ENCODE measurements around the gene BMPR1B.

Gene BMPR1B

GRCh38 chr4:95105983-95106382 lies 348.2 kb downstream of the BMPR1B start:
- no peak for DNase-seq
- Histone ChIP-seq H3K4me3 (ENCODE audit: low read depth, low read length) (no peak overlapping the region), H3K27ac (no peak overlapping the region), H3K36me3 (replicated peaks) (no peaks in the 10 kb centered on the region), H3K27me3 (replicated peaks) (no peaks in the 10 kb centered on the region)
- no peak for TF ChIP-seq CTCF (IDR thresholded peaks at IDR 0.05; ENCODE audit: low read depth, low read length, missing control alignments)
- in situ Hi-C loops (cut with HindIII; ENCODE audit: low pct_ligation_motif_present, low sequenced_read_pairs), result loop anchor here (25.0 kb wide), 1 partner anchor 469 kb away; no protein-coding TSS in a partner anchor

GRCh38 chr4:95106408-95106928 lies 348.7 kb downstream of the BMPR1B start:
- Histone ChIP-seq H3K27me3 (replicated peaks) (no peaks in the 10 kb centered on the region), H3K4me3 (ENCODE audit: low read depth, low read length) (no peak overlapping the region), H3K36me3 (replicated peaks) (no peaks in the 10 kb centered on the region), H3K27ac (no peak overlapping the region)
- peak; percentile 9 for TF ChIP-seq CTCF (IDR thresholded peaks at IDR 0.05; ENCODE audit: low read depth, low read length, missing control alignments)
- peak; percentile 38 for DNase-seq
- in situ Hi-C loops (cut with HindIII; ENCODE audit: low pct_ligation_motif_present, low sequenced_read_pairs), result loop anchor here (25.0 kb wide), 1 partner anchor 469 kb away; no protein-coding TSS in a partner anchor

- in situ Hi-C loops (cut with HindIII; ENCODE audit: low pct_ligation_motif_present, low sequenced_read_pairs), result loop anchor here (25.0 kb wide), 1 partner anchor 470 kb away; no protein-coding TSS in a partner anchor
- H3K27me3 ChIP-seq (replicated peaks), result no peaks in the 10 kb centered on the region
- no peak overlapping the region for H3K4me3 ChIP-seq (ENCODE audit: low read depth, low read length)
- no peak overlapping the region for H3K27ac ChIP-seq
- TF ChIP-seq CTCF (IDR thresholded peaks at IDR 0.05; ENCODE audit: low read depth, low read length, missing control alignments), result no peak
- DNase-seq, result no peak
- H3K36me3 ChIP-seq (replicated peaks), result no peaks in the 10 kb centered on the region
These were observed 349.2 kb downstream of the BMPR1B start for GRCh38 chr4:95107004-95107403.

GRCh38 chr4:95107635-95108034 lies 349.9 kb downstream of the BMPR1B start:
- Histone ChIP-seq H3K27me3 (replicated peaks) (no peaks in the 10 kb centered on the region), H3K27ac (no peak overlapping the region), H3K4me3 (ENCODE audit: low read depth, low read length) (no peak overlapping the region), H3K36me3 (replicated peaks) (no peaks in the 10 kb centered on the region)
- no peak for TF ChIP-seq CTCF (IDR thresholded peaks at IDR 0.05; ENCODE audit: low read depth, low read length, missing control alignments)
- in situ Hi-C loops (cut with HindIII; ENCODE audit: low pct_ligation_motif_present, low sequenced_read_pairs), result loop anchor here (25.0 kb wide), 1 partner anchor 470 kb away; no protein-coding TSS in a partner anchor
- DNase-seq, result peak; percentile 43

- in situ Hi-C loops (cut with HindIII; ENCODE audit: low pct_ligation_motif_present, low sequenced_read_pairs), result loop anchor here (25.0 kb wide), 1 partner anchor 472 kb away; no protein-coding TSS in a partner anchor
- peak; percentile 32 for DNase-seq
- Histone ChIP-seq H3K4me3 (ENCODE audit: low read depth, low read length) (no peak overlapping the region), H3K27ac (no peak overlapping the region), H3K27me3 (replicated peaks) (no peaks in the 10 kb centered on the region), H3K36me3 (replicated peaks) (no peaks in the 10 kb centered on the region)
- TF ChIP-seq CTCF (IDR thresholded peaks at IDR 0.05; ENCODE audit: low read depth, low read length, missing control alignments), result no peak
These were observed 351.2 kb downstream of the BMPR1B start for GRCh38 chr4:95108883-95109421.

Data from brain microvascular endothelial cell (primary cell).